NCI-H2196 treated with DMSO at 0.1 percent for 48 hours (cell line): ENCODE measurements around the gene CXorf49B.
"Not testable (repeated sequence)": the region's sequence is repeated elsewhere in the genome, so short reads cannot be mapped to it uniquely, and the experiment has no call there.

Experiments used
- DNase-seq: peaks from one replicate; lab custom pipeline; 2025; ENCODE audit not compliant: unreplicated experiment; lab: John Stamatoyannopoulos, UW

Gene CXorf49B

DNA sequence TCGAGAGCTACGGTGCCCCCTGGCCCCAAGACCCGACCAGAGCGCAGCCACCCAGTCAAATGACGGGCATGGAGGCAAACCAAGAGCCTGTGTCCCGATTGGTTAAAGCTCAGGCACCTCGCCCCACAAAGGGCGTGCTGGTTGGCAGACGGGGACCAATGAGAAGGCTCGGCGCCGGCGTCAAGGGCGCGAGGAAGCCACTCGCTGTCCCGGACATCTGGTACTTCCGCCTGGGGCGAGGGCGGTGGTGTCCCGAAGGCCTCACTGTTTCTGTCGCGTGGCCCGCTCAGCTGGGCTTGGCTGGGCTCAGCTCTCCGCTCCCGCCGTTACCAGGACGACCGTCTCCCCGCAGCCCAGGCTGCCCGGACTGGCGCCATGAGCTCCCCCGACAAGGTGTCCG lies at the start of gene CXorf49B:
Gene CXorf49B (plus strand): TSS at position 301 of the 400 bp plus-strand sequence. CDS start 75 bp downstream, at position 376.
- not testable (repeated sequence) for DNase-seq

DNA sequence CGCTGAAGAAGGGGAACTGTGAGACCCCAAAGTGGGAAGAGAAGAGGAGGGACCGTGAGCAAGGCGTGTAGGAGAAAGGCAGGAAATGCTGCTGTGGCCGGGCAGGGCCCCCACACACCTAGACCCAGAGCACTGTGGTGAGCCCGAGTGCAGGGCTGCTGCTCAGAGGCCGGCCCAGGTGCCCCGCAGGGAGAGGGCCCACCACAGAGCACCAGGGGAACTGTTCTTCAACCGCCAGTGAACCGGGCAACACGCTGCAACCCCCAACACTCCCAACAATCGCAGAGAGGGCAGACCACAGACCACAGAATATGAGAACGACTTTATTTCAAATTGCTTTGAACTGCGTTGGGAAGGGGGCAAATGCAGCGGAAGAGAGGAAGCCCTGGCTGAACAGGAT lies 49.1 kb upstream of the CXorf49B start:
- not testable (repeated sequence) for DNase-seq

GRCh38 chrX:71715551-71715950 lies 47.6 kb upstream of the CXorf49B start:
- DNase-seq = not testable (repeated sequence)

GRCh38 chrX:71716323-71716722 lies 46.8 kb upstream of the CXorf49B start:
- DNase-seq = not testable (repeated sequence)

GRCh38 chrX:71718185-71718584 lies 45.0 kb upstream of the CXorf49B start, which contains the start of gene CXorf49:
CXorf49 (minus strand) TSS chrX:71718285; CDS start chrX:71718151, 134 bp downstream.
- not testable (repeated sequence) for DNase-seq

- not testable (repeated sequence) for DNase-seq
Observed at GRCh38 chrX:71719195-71719594, 44.0 kb upstream of the CXorf49B start.

DNA sequence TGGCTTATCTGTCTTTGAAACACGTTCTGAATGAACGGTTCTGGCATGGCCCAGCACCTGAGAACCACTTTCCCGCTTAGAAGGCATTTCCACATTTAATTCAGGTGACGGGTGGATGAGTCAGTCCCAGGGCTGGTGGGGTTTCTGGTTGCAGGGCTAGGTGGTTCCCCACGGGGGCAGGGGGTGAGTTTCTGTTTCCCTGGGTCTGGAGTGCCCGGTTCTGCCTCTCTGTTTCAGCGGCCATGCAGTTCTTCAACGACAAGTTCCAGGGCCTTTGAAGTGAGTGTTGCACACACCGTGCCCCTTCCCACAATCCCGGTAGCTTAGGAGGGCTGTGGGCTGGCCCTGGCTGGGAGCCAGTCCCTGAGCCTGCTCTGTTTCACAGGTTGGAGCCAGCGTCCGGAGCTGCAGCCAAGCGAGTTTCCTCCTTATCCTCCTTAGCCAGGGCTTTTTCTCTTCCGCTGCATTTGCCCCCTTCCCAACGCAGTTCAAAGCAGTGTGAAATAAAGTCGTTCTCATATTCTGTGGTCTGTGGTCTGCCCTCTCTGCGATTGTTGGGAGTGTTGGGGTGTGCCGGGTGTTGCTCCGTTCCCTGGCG lies 42.8 kb upstream of the CXorf49B start:
- not testable (repeated sequence) for DNase-seq

DNA sequence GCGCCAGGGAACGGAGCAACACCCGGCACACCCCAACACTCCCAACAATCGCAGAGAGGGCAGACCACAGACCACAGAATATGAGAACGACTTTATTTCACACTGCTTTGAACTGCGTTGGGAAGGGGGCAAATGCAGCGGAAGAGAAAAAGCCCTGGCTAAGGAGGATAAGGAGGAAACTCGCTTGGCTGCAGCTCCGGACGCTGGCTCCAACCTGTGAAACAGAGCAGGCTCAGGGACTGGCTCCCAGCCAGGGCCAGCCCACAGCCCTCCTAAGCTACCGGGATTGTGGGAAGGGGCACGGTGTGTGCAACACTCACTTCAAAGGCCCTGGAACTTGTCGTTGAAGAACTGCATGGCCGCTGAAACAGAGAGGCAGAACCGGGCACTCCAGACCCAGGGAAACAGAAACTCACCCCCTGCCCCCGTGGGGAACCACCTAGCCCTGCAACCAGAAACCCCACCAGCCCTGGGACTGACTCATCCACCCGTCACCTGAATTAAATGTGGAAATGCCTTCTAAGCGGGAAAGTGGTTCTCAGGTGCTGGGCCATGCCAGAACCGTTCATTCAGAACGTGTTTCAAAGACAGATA lies 2.4 kb upstream of the CXorf49B start:
- not testable (repeated sequence) for DNase-seq

GRCh38 chrX:71764832-71765231 lies 1.7 kb downstream of the CXorf49B start:
- DNase-seq = not testable (repeated sequence)

DNA sequence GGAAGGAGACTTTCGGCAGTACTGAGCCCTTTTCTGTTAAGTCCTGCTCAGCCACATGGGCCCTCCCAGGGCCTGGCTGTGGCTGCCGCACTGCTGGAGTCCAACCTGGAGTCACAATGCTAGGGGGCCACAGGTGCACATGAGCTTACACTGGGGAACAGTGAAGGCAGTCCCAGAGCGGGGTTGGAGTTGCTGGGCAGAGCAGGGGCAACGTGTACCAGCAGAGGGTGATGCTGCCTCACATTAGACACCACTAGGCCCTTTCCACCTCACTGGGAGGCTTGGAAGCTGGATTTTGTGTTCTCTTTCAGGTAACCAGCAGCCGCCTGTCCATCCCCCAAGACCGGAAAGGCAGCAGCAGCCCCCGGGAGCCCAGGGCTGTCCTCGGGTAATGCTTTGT lies 2.5 kb downstream of the CXorf49B start:
- not testable (repeated sequence) for DNase-seq

- not testable (repeated sequence) for DNase-seq
Observed at GRCh38 chrX:71767134-71767533, 4.0 kb downstream of the CXorf49B start.

DNA sequence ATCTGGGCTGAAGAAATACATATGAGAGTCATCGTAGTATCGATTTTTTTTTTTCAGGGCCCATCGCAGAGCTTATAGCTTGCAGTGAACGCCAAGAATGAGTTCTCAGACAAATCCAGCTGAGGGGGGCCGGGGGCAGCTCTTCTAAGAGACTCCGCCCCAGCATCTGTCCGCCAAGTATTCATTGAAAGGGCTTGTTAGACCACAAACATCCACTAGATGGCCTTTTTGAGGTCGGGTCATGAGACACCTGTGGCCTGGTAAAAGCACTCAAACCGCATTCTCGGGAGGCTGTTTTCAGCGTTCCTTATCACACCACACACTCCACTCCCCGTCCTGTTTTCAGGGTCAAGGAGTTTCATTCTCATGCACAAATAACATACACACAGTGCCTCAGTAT lies 15.2 kb downstream of the CXorf49B start:
- DNase-seq = not testable (repeated sequence)

- DNase-seq = not testable (repeated sequence)
Observed at GRCh38 chrX:71782225-71782949, 19.2 kb downstream of the CXorf49B start.

GRCh38 chrX:71782950-71783299 lies 19.8 kb downstream of the CXorf49B start:
- DNase-seq = not testable (repeated sequence)

DNA sequence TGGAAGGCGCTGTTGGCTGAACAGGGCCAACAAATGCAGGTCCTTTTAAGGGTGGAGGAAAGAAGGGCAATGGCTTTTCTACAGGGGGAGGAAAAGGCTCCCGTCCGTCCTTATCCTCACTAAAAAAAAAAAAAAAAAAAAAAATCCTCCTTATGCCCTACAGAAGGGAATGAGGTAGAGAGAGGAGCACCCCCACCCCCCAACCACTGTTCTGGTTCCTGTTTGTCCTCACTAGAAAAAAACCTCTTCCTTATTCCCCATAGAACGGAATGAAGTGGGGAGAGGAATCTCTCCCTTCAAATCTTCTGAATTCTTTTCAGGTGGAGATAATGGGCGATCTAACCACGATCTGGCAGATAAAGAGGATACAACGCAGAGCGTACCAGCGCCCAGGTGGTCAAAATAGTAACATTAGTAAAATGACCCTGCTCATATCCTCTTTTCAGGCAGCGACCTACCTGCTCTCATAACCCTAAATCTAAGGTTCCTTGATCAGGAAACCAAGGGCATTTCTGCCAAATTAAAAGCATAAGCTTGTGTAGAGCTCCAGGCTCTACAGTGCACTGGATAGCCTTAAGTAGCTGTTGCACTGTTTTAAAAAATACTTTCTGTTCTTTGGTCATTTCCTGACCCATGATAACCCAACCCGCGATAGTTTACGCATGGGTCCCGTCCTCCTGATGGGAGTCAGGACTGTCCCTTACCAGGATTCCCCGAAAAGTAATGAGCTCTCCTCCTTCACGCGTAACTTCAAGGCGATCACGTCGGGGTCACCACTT lies 20.6 kb downstream of the CXorf49B start:
- DNase-seq = not testable (repeated sequence)

GRCh38 chrX:71784348-71784983 lies 21.3 kb downstream of the CXorf49B start:
- DNase-seq = not testable (repeated sequence)

GRCh38 chrX:71806450-71806849 lies 43.3 kb downstream of the CXorf49B start:
- DNase-seq = not testable (repeated sequence)

- no peak for DNase-seq
Observed at GRCh38 chrX:71809886-71810285, 46.7 kb downstream of the CXorf49B start.

DNA sequence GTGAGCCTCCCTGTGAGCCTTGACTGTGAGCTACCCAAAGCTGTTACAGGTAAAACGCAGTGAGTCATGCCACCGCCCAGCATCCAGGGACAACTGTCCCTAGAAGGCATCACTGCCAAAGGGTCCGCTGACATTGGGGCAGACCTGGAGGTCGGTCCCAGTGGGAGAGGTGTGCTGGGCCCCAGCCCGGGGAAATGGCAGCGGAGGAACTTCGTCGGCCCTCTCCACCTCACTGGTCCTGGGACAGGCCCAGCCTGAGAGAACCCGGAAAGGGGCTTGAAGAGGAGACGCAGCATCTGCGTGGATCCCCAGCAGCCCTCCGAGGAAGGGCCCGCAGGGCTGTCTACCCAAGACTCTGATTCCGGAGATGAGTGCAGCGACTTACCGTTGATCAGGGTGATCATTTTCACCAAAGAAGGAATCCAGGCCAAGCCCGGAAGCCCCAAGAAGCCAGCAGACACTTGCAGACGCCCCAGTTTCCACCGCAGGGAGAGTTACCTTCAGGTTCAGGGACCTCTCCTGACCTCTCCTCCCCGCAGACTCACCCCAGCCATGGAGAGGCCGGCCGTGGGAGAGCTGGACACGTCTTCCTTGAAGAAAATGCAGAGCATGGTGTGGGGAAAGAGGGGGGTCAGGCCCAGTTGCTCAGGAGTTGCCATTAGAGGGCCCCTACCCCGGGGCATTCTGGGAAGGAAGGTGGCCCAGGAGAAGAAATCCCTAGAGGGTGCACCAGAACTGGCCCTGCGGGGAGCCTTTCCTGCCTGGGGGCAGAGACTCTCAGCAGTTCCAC lies 51.2 kb downstream of the CXorf49B start:
- no peak for DNase-seq
